ENCODE measurements around the gene CHCHD5.

GRCh38 chr2:112637289-112637660 is 52.9 kb downstream of the CHCHD5 start:
- TF ChIP-seq CTCF (IDR thresholded peaks at IDR 0.05): no peak
- TF ChIP-seq POLR2A (IDR thresholded peaks at IDR 0.05): no peak
